Endodermal cell (in vitro differentiated cells): ENCODE results near the gene CIB4. TPM values are rescaled to one million over a fixed set of nuclear protein-coding genes. Genes with fewer than 3 reads are reported as not detected.
A peak's percentile ranks its signal among the peaks of the same experiment; 100 is the strongest.

Experiments
- DNase-seq: peaks from one replicate; pipeline ENCODE4 v3.0.0-alpha.2; 2017
- H3K27ac ChIP-seq: 2 replicates; pipeline ENCODE4 v1.5.1; 2013; ENCODE audit warnings: mild to moderate bottlenecking, low read depth, low read length, moderate library complexity
- H3K27me3 ChIP-seq: 2 replicates; pipeline ENCODE4 v1.6.1; 2013; ENCODE audit warnings: mild to moderate bottlenecking, low read length, moderate library complexity; ENCODE audit not compliant: insufficient read depth, control insufficient read depth, poor library complexity, severe bottlenecking
- H3K36me3 ChIP-seq: 2 replicates; pipeline ENCODE4 v1.7.0; 2013; ENCODE audit warnings: mild to moderate bottlenecking, low read length, moderate library complexity; ENCODE audit not compliant: control insufficient read depth, insufficient read depth
- H3K4me1 ChIP-seq: one replicate; pipeline ENCODE4 v1.7.0; 2013; ENCODE audit warnings: low read length; ENCODE audit not compliant: control insufficient read depth, insufficient read depth
- H3K4me3 ChIP-seq: 2 replicates; pipeline ENCODE4 v1.5.1; 2013; ENCODE audit warnings: mild to moderate bottlenecking, low read length, moderate library complexity
- H3K9ac ChIP-seq: 2 replicates; pipeline ENCODE4 v1.6.1; 2013; ENCODE audit warnings: mild to moderate bottlenecking, low read length, moderate library complexity; ENCODE audit not compliant: poor library complexity, severe bottlenecking; ENCODE audit errors: extremely low read depth
- H3K9me3 ChIP-seq: 2 replicates; pipeline ENCODE4 v1.6.1; 2013; ENCODE audit warnings: mild to moderate bottlenecking, low read length, moderate library complexity; ENCODE audit not compliant: control insufficient read depth
- H3K27ac Mint-ChIP-seq: 2 replicates; pipeline ENCODE4 v1.8.0; 2020; ENCODE audit warnings: mixed read lengths
- H3K27me3 Mint-ChIP-seq: 2 replicates; pipeline ENCODE4 v1.8.0; 2021; ENCODE audit warnings: mild to moderate bottlenecking, mixed read lengths; ENCODE audit not compliant: insufficient read depth
- H3K36me3 Mint-ChIP-seq: 2 replicates; pipeline ENCODE4 v1.8.0; 2020; ENCODE audit warnings: low read depth, mixed read lengths
- H3K4me1 Mint-ChIP-seq: 2 replicates; pipeline ENCODE4 v1.8.0; 2020; ENCODE audit warnings: mixed read lengths
- H3K4me3 Mint-ChIP-seq: 2 replicates; pipeline ENCODE4 v1.8.0; 2020; ENCODE audit warnings: mild to moderate bottlenecking, moderate library complexity, mixed read lengths
- H3K9me3 Mint-ChIP-seq: 2 replicates; pipeline ENCODE4 v1.8.0; 2020; ENCODE audit warnings: mild to moderate bottlenecking, mixed read lengths
- CTCF ChIP-seq: fragments of 200-600 bp; sonication (generic); conservative IDR thresholded peaks from 2 replicates; pipeline ENCODE4 v1.5.0; 2021; ENCODE audit warnings: antibody characterized with exemption, mild to moderate bottlenecking
- WGBS, 2 experiments: methylation state at CpG; one replicate each; pipeline versions ENCODE4 v1.1.5 to v1.1.7; 2013; ENCODE audit warnings: missing lambda C conversion rate in 2 of 2, mixed read lengths in 1 of 2; ENCODE audit not compliant: insufficient coverage in 1 of 2, insufficient read length in 1 of 2; 5-methylcytosine and 5-hydroxymethylcytosine counted together
- total RNA-seq, 2 donors: library from RNA; stranded (reverse); fragmentation: NEBNext Ultra II Directional in 1 of 2; extraction: Animal tissue kit (Norgen Biotek cat#: 25700) in 1 of 2; gene quantifications; 2 replicates in 1 of 2; 3 replicates in 1 of 2; pipeline ENCODE4 v1.2.1, GENCODE V29; 2021

CIB4 gene
- total RNA-seq, 2 donors from 2014 or later, result not detected

- 81 to 91% methylated on average over 5 to 18 of the region's 18 CpGs for WGBS, 2 experiments
- Mint-ChIP-seq H3K36me3 (no peaks in the 10 kb centered on the region), H3K4me3 (no peak overlapping the region), H3K9me3 (no peaks in the 10 kb centered on the region), H3K27me3 (peaks cover 22% of the 10 kb centered on the region), H3K27ac (no peak overlapping the region), H3K4me1 (peaks cover 26% of the 10 kb centered on the region)
- Histone ChIP-seq H3K27me3 (peaks cover 34% of the 10 kb centered on the region), H3K4me3 (no peak overlapping the region), H3K36me3 (no peaks in the 10 kb centered on the region), H3K9me3 (no peaks in the 10 kb centered on the region), H3K4me1 (no peaks in the 10 kb centered on the region), H3K27ac (no peak overlapping the region), H3K9ac (no peak overlapping the region)
- no peak for DNase-seq
- TF ChIP-seq CTCF, result no peak
Observed at GRCh38 chr2:26615860-26616705, 25.1 kb downstream of the CIB4 start.

GRCh38 chr2:26615336-26615859, 25.8 kb downstream of the CIB4 start:
- peaks cover 16% of the 10 kb centered on the region for H3K27me3 Mint-ChIP-seq
- Histone ChIP-seq H3K27me3 (peaks cover 27% of the 10 kb centered on the region), H3K9ac (no peak overlapping the region), H3K4me3 (no peak overlapping the region), H3K27ac (no peak overlapping the region), H3K9me3 (no peaks in the 10 kb centered on the region), H3K4me1 (no peaks in the 10 kb centered on the region), H3K36me3 (no peaks in the 10 kb centered on the region)
- peak; percentile 58 for TF ChIP-seq CTCF
- DNase-seq, result peak; percentile 77
- H3K4me3 Mint-ChIP-seq, result no peak overlapping the region
- no peaks in the 10 kb centered on the region for H3K36me3 Mint-ChIP-seq
- H3K9me3 Mint-ChIP-seq, result no peaks in the 10 kb centered on the region
- 67 to 83% methylated on average over 3 to 10 of the region's 10 CpGs for WGBS, 2 experiments
- no peak overlapping the region for H3K27ac Mint-ChIP-seq
- peaks cover 33% of the 10 kb centered on the region for H3K4me1 Mint-ChIP-seq

- Histone ChIP-seq H3K27me3 (peaks cover 18% of the 10 kb centered on the region), H3K9ac (no peak overlapping the region), H3K9me3 (no peaks in the 10 kb centered on the region), H3K4me1 (peaks cover 4% of the 10 kb centered on the region), H3K4me3 (no peak overlapping the region), H3K27ac (no peak overlapping the region), H3K36me3 (no peaks in the 10 kb centered on the region)
- H3K27ac Mint-ChIP-seq, result no peak overlapping the region
- peaks cover 8% of the 10 kb centered on the region for H3K27me3 Mint-ChIP-seq
- no peak overlapping the region for H3K4me3 Mint-ChIP-seq
- DNase-seq, result no peak
- no peak for TF ChIP-seq CTCF
- H3K36me3 Mint-ChIP-seq, result no peaks in the 10 kb centered on the region
- no peaks in the 10 kb centered on the region for H3K9me3 Mint-ChIP-seq
- 87 to 90% methylated on average over 11 to 18 of the region's 18 CpGs for WGBS, 2 experiments
- H3K4me1 Mint-ChIP-seq, result peaks cover 38% of the 10 kb centered on the region
Observed at GRCh38 chr2:26614216-26615138, 26.7 kb downstream of the CIB4 start.
